Mesothelial cell of epicardium (in vitro differentiated cells): ENCODE results near the gene POM121L12. TPM values are rescaled to one million over a fixed set of nuclear protein-coding genes. Genes with fewer than 3 reads are reported as not detected.

ENCODE experiments used
- DNase-seq, 2 experiments: peaks; one replicate each; pipeline ENCODE4 v3.0.0; 2021; ENCODE audit warnings: low spot score in 2 of 2; ENCODE audit not compliant: unreplicated experiment in 2 of 2
- H3K27ac Mint-ChIP-seq: 2 replicates; pipeline ENCODE4 v1.8.0; 2021; ENCODE audit warnings: mixed read lengths
- H3K27me3 Mint-ChIP-seq: 2 replicates; pipeline ENCODE4 v1.8.0; 2021; ENCODE audit warnings: low read depth, mixed read lengths
- H3K36me3 Mint-ChIP-seq: 2 replicates; pipeline ENCODE4 v1.8.0; 2021; ENCODE audit warnings: mixed read lengths
- H3K4me1 Mint-ChIP-seq: 2 replicates; pipeline ENCODE4 v1.8.0; 2021; ENCODE audit warnings: mixed read lengths
- H3K4me3 Mint-ChIP-seq: 2 replicates; pipeline ENCODE4 v1.8.0; 2021; ENCODE audit warnings: mild to moderate bottlenecking, moderate library complexity, mixed read lengths
- H3K9me3 Mint-ChIP-seq: 2 replicates; pipeline ENCODE4 v1.8.0; 2021; ENCODE audit warnings: mixed read lengths
- total RNA-seq: library from RNA; stranded (reverse); gene quantifications from 3 replicates; pipeline ENCODE4 v1.2.1, GENCODE V29; 2021
- TF ChIP-seq, protein P1 (sequence below): fragments of 200-600 bp; sonication (generic); IDR thresholded peaks from one replicate; pipeline ENCODE4 v1.5.0; 2021; ENCODE audit warnings: antibody characterized with exemption; ENCODE audit not compliant: unreplicated experiment

POM121L12 gene
- total RNA-seq, 1 donor from 2014 or later, result not detected

DNA sequence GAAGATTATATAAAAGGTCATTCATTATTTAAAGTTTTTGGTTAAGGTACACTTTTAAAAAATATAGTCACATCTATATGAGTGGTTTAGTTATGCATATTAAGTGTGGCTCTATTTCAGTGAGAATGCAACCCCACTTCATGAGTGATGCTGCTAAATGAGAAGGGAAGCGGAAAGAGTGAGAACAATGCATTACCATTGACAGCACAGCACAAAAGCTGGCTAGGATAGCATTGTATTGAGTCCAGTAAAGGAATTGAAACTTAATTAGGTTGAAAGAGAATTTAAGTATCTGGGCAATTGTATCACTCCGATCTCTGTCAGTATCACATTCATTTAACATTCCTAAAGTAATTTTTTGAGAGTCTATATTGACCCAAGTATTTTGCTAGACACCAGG is 13.2 kb downstream of the POM121L12 start:
- Mint-ChIP-seq H3K9me3 (no peaks in the 10 kb centered on the region), H3K4me1 (no peaks in the 10 kb centered on the region), H3K27ac (no peak overlapping the region), H3K4me3 (no peak overlapping the region), H3K36me3 (no peaks in the 10 kb centered on the region), H3K27me3 (no peaks in the 10 kb centered on the region)
- TF ChIP-seq, protein P1, sequence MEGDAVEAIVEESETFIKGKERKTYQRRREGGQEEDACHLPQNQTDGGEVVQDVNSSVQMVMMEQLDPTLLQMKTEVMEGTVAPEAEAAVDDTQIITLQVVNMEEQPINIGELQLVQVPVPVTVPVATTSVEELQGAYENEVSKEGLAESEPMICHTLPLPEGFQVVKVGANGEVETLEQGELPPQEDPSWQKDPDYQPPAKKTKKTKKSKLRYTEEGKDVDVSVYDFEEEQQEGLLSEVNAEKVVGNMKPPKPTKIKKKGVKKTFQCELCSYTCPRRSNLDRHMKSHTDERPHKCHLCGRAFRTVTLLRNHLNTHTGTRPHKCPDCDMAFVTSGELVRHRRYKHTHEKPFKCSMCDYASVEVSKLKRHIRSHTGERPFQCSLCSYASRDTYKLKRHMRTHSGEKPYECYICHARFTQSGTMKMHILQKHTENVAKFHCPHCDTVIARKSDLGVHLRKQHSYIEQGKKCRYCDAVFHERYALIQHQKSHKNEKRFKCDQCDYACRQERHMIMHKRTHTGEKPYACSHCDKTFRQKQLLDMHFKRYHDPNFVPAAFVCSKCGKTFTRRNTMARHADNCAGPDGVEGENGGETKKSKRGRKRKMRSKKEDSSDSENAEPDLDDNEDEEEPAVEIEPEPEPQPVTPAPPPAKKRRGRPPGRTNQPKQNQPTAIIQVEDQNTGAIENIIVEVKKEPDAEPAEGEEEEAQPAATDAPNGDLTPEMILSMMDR, result no peak
- DNase-seq, result no peak

DNA sequence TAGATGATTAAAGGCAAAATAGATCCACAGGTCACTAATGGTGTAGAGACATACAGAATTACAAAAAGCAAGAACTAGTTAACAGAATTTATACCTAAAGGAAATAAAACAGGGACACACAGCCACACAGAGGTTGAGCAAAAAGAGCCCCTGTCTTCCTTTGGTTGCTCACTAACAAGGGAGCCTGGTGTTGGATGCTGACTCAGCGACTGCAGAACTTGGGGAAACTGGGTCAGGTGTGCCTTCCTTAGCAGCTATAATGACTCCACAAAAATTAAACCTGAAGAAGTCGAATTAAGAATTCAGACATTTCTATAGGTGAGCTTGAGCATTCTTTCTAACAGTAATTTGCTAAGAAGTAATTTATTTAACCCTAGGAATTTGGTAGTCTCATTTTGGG is 15.0 kb downstream of the POM121L12 start:
- H3K4me1 Mint-ChIP-seq, result no peaks in the 10 kb centered on the region

DNA sequence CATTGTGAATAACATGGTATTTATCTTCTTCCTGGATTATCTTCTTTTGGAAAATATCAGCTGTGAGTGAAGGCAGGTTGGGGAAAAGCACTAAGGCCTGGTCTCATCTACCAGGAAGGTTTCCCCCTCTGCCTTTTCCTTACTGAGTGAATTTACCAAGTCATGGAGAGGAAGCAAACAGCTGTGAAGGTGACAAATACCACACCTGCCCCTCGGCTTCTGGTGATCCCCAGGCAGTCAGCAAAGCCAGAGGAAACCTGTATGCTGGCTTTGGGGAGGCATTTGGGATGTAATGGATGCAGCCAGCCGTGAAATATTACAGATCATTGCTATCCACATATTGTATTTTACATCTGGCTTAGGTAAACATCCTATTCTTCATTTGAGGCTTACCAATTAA is 24.2 kb downstream of the POM121L12 start:
- Mint-ChIP-seq H3K27ac (no peak overlapping the region), H3K36me3 (no peaks in the 10 kb centered on the region), H3K4me1 (no peaks in the 10 kb centered on the region), H3K27me3 (no peaks in the 10 kb centered on the region), H3K9me3 (peaks cover 21% of the 10 kb centered on the region), H3K4me3 (no peak overlapping the region)
- TF ChIP-seq, protein P1, result no peak
- DNase-seq, result no peak

More for the DNA sequence above, 15.0 kb downstream of the POM121L12 start:
- H3K36me3 Mint-ChIP-seq, result no peaks in the 10 kb centered on the region
- no peak overlapping the region for H3K4me3 Mint-ChIP-seq
- no peaks in the 10 kb centered on the region for H3K27me3 Mint-ChIP-seq
- H3K9me3 Mint-ChIP-seq, result no peaks in the 10 kb centered on the region
- TF ChIP-seq, protein P1, result no peak
- no peak for DNase-seq
- no peak overlapping the region for H3K27ac Mint-ChIP-seq

DNA sequence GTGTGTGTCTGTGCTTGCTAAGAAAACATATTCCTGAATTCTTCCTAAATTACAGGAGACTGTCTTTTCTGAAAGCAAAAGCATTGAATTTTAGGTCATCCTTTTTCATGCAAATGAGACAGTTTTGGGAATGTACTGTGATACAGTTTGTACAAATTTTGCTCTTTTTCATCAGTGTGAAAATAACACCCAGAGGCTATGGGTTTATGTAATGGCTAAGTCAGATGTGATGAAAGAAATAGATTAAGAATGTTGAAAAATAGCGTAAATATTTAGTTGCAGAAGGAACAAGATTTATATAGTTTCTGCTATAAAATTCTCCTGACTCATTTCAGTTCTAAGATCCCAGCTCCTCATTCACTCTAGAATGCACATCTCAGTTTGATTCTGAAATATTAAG is 24.6 kb downstream of the POM121L12 start:
- TF ChIP-seq, protein P1, result no peak
- H3K36me3 Mint-ChIP-seq, result no peaks in the 10 kb centered on the region
- peaks cover 21% of the 10 kb centered on the region for H3K9me3 Mint-ChIP-seq
- H3K27me3 Mint-ChIP-seq, result no peaks in the 10 kb centered on the region
- H3K4me3 Mint-ChIP-seq, result no peak overlapping the region
- H3K4me1 Mint-ChIP-seq, result no peaks in the 10 kb centered on the region
- no peak overlapping the region for H3K27ac Mint-ChIP-seq
- DNase-seq, result no peak

DNA sequence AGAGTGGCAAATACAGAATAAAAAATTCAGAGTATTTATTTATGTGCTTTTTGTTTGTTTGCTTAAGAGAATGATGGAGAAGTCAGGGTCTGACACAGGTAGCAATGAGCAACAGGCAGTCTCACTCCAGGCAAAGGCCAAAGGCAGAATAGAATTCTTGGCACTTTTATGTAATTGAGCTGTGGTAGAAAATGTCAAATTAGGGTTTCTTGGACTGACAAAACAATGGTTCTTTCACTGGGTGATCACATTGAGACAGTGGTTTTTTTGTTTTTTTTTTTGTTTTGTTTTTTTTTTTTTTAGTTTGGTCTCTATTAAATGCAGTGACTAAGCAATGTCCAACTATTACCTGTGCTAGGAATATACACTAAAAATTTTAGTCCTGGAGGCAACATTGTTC is 27.4 kb downstream of the POM121L12 start:
- Mint-ChIP-seq H3K4me1 (no peaks in the 10 kb centered on the region), H3K9me3 (peaks cover 29% of the 10 kb centered on the region), H3K27me3 (no peaks in the 10 kb centered on the region), H3K4me3 (no peak overlapping the region), H3K36me3 (no peaks in the 10 kb centered on the region), H3K27ac (no peak overlapping the region)
- TF ChIP-seq, protein P1, result no peak
- DNase-seq, result no peak

DNA sequence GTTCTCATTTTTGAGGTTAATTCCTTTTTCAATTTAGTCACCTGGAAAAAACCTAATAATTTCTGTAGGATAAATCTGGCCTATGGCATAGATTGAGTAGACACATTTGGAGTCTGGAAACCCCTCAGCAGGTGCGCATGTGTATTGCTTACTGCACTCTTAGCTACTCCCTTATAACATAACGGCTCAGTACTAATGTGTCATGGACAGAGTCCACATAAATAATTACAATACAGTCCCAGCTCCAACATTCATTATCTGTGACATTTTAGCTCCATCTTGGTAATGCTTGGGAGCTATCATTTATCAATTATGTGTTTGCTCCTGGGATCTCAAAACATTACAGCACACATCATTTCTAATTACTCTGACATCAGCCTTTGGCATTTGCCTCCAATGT is 33.2 kb downstream of the POM121L12 start:
- H3K4me3 Mint-ChIP-seq, result no peak overlapping the region
- H3K4me1 Mint-ChIP-seq, result no peaks in the 10 kb centered on the region
- no peak for DNase-seq
- H3K27me3 Mint-ChIP-seq, result no peaks in the 10 kb centered on the region
- TF ChIP-seq, protein P1, result no peak
- H3K36me3 Mint-ChIP-seq, result no peaks in the 10 kb centered on the region
- H3K9me3 Mint-ChIP-seq, result peaks cover 13% of the 10 kb centered on the region
- H3K27ac Mint-ChIP-seq, result no peak overlapping the region
